Skeletal muscle cell (primary cell): Measurements from ENCODE around the gene PHKG2.
A peak's percentile ranks its signal among the peaks of the same experiment; 100 is the strongest.

Experiments
- DNase-seq: peaks from one replicate; pipeline ENCODE4 v3.0.0-alpha.2; 2010; ENCODE audit warnings: low read depth
- H3K4me3 ChIP-seq: 2 replicates; pipeline ENCODE4 v1.5.1; 2011; ENCODE audit warnings: low read depth, mild to moderate bottlenecking, control low read depth, low read length, moderate library complexity

The PHKG2 gene

GRCh38 chr16:30767767-30768465, 19.7 kb downstream of the PHKG2 start:
- DNase-seq: no peak
- H3K4me3 ChIP-seq: no peak overlapping the region

GRCh38 chr16:30768583-30769181, 20.5 kb downstream of the PHKG2 start:
- DNase-seq: no peak
- no peak overlapping the region for H3K4me3 ChIP-seq

GRCh38 chr16:30769379-30770089, 21.3 kb downstream of the PHKG2 start:
- DNase-seq: no peak
- no peak overlapping the region for H3K4me3 ChIP-seq

- no peak for DNase-seq
- no peak overlapping the region for H3K4me3 ChIP-seq
Measured at GRCh38 chr16:30771726-30772125, 23.5 kb downstream of the PHKG2 start.

GRCh38 chr16:30773826-30774225, 25.6 kb downstream of the PHKG2 start:
- DNase-seq: no peak

DNA sequence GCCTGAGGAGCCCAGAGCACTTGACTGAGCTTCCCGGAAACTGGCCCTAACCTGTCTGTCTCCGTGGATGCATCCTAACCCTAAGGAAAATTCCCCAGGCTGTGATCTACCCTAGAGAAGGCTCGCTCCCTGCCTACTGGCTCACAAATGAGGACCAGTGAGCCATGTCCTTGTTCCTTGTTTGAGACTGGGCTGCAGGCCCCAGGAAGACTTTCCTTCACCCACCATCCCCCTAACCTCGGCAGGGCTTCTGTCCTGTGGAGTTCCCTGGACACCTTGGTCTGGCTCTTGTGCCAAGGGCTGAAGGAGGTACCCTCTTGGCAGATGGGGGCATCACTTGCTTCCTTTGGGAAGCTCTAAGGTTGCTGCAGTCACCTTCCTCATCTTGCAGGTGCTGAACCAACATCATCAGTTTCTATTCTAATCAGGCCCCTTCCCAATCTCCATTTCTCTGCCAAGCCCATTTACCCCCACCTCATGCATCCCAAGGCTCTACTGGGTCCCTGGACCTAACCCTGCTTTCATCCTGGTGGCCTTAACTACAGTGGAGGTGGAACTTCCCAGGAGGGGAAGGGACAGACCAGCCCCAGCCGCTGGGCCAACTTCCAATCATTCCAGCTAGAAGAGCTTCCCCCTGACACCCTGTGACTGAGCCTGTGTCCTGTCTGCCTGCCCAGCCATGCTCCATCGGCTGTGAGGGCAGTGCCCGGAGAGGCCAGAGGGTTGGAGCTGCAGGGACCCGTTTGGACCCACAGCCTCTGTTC, 26.3 kb downstream of the PHKG2 start:
- DNase-seq: no peak
- H3K4me3 ChIP-seq: peak overlapping the region; percentile 83

More at GRCh38 chr16:30773826-30774225, 25.6 kb downstream of the PHKG2 start:
- no peak overlapping the region for H3K4me3 ChIP-seq

DNA sequence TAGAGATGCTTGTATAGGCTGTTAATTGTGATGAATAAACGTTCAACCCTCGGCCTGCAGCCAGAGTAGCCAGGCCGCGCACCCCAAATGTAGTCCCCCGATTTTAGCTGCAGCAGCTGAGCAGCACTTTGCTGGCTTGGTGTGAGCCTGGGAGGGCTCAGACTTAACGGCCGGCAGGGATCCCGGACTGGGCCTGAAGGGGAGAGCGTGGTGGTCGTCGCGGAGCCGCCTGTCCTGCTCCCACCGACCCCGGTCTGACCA, 26.8 kb downstream of the PHKG2 start:
- no peak for DNase-seq
- peak overlapping the region; percentile 83 for H3K4me3 ChIP-seq

GRCh38 chr16:30775392-30776188, 27.4 kb downstream of the PHKG2 start:
- peak overlapping the region; percentile 83 for H3K4me3 ChIP-seq
- DNase-seq: peak; percentile 41

GRCh38 chr16:30777591-30778297, 29.5 kb downstream of the PHKG2 start:
- DNase-seq: no peak
- H3K4me3 ChIP-seq: no peak overlapping the region

DNA sequence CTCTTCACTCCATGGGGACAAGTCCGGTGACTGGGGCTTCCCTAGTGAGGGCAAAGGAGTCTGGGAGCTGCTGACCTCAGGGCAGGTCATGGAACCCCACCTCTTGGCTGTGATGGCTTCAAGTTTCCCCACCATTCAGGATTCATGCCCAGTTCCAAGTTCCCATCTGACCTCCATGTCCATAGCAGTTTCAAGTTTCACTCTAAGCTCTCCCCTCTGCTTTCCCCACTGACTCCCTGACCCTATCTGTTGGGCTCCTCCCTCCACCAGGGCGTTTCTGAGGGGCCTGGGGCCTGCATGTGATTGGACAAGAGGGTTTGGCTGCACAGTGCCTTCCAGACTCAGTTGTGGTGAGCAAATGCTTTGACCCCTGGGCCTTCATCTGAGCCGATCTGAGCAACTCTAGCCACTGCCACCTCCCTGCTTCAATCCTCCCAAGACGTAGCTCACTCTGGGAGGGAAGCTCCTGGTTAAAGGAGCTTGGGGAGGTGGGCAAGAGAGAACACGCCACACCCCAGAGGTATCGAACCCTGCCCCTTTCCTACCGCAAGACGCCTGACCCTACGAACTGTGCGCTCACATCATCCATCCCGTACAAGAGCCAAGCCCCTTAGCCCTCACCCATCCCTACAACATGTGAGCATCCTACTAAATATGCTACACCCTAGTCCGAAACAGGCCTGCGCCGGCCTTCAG, 30.5 kb downstream of the PHKG2 start:
- H3K4me3 ChIP-seq: no peak overlapping the region
- DNase-seq: no peak

DNA sequence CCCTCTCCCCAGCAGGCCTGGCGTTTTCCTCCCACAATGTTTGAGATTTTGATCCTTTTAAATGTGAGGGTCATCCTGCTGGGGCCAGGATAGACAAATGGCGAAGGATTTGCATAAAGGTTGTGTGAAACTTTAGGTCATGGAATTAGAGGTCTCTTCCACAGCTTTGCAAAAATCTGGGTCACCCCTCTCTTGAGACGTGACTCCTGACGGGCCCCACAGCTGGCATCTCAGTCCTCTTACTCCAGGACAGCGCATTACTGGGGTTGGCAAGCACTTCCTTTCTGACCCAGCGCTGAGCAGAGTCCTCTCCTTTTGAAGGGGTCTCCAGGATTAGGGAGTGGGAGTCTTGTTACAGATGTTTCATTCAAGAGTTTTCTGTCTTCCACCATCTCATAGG, 31.4 kb downstream of the PHKG2 start:
- DNase-seq: no peak

GRCh38 chr16:30780021-30780420, 31.8 kb downstream of the PHKG2 start:
- H3K4me3 ChIP-seq: no peak overlapping the region
- no peak for DNase-seq

More for the DNA sequence above, 31.4 kb downstream of the PHKG2 start:
- no peak overlapping the region for H3K4me3 ChIP-seq

DNA sequence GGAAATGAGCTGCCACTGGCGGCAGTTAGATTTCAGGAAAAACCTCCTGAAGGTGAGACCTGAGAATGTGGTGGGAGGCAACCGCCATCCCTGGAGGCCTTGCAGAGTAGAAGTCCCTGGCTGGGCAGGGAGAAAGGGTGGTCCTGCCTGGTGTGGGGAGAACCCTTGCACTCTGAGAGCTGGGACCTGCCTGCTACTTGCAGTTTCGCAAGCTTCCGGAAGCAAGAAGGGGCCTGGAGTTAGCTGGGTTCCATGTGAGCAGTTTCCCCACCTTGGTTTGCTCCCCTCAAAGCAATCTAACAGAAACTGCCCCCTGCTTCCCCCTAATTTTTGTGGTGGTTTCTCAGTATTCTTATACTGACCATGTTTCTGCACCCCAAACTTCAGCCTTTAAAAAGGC, 32.3 kb downstream of the PHKG2 start:
- H3K4me3 ChIP-seq: no peak overlapping the region
- no peak for DNase-seq

DNA sequence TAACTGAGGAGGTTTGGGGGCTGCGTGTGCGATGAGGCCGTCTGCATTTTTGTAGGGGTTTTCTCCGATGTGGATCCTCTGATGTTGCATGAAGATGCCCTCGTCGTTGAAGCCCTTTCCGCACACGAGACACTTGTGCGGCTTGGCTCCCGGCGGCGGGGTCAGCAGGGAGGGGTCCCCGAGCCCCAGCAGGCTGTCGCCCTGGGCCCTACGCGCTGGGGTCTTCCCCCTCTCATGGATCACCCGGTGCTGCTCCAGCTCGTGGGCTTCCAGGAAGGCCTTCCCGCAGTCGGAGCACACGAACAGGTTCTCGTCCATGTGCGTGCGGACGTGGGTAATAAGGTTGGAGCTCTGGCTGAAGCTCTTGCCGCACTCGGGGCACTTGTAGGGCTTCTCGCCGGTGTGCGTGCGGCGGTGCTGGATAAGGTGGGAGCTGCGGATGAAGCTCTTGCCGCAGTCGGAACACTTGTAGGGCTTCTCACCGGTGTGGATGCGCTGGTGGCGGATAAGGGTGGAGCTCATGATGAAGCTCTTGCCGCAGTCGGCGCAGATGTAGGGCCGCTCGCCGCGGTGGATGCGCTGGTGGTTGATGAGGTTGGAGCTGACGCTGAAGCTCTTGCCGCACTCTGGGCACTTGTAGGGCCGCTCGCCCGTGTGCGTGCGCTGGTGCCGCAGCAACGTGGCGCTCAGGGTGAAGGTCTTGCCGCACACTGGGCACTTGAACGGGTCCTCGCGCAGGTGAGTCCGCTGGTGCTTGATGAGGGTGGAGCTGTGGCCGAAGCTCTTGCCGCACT, 34.5 kb downstream of the PHKG2 start:
- DNase-seq: no peak
- no peak overlapping the region for H3K4me3 ChIP-seq

DNA sequence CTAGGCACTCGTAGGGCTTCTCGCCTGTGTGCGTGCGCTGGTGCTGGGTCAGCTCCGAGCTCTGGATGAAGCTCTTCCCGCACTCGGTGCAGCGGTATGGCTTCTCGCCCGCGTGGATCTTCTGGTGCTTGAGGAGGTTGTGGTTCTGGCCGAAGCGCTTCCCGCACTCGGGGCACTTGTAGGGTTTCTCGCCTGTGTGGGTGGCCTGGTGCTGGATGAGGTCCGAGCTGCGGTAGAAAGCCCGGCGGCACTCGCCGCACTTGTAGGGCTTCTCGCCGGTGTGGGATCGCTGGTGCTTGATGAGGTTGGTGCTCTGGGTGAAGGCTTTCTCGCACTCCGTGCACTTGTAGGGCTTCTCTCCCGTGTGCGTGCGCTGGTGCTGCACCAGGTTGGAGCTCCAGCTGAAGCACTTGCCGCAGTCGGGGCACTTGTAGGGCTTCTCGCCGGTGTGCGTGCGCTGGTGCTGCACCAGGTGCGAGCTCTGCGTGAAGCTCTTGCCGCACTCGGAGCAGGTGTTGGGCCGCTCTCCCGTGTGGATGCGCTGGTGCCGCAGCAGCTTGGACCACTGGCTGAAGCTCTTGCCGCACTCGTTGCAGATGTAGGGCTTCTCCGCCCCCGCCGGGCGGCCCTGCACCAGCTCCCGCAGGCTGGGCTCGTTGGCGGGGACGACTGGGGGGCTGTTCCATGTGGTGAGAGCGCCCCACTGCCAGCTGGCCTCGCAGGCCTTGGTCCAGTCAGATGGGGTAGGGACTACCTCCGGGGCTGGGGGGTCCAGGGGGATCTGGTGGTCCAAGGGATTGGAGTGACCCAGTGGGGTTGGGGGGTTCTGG, 35.3 kb downstream of the PHKG2 start:
- H3K4me3 ChIP-seq: no peak overlapping the region
- DNase-seq: no peak

GRCh38 chr16:30784215-30784614, 36.0 kb downstream of the PHKG2 start:
- no peak overlapping the region for H3K4me3 ChIP-seq
- DNase-seq: no peak
